HG02610 (cell line): ENCODE results near the gene HNRNPH3.
A peak's percentile ranks its signal among the peaks of the same experiment; 100 is the strongest.
"Not testable (repeated sequence)": the region's sequence is repeated elsewhere in the genome, so short reads cannot be mapped to it uniquely, and the experiment has no call there.

ENCODE experiments used
- ATAC-seq: cut with Tn5 transposase; IDR thresholded peaks from one replicate; pipeline ENCODE4 v1.9.1; 2021; ENCODE audit warnings: mild to moderate bottlenecking, moderate library complexity; ENCODE audit not compliant: unreplicated experiment

The HNRNPH3 gene, protein sequence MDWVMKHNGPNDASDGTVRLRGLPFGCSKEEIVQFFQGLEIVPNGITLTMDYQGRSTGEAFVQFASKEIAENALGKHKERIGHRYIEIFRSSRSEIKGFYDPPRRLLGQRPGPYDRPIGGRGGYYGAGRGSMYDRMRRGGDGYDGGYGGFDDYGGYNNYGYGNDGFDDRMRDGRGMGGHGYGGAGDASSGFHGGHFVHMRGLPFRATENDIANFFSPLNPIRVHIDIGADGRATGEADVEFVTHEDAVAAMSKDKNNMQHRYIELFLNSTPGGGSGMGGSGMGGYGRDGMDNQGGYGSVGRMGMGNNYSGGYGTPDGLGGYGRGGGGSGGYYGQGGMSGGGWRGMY

DNA sequence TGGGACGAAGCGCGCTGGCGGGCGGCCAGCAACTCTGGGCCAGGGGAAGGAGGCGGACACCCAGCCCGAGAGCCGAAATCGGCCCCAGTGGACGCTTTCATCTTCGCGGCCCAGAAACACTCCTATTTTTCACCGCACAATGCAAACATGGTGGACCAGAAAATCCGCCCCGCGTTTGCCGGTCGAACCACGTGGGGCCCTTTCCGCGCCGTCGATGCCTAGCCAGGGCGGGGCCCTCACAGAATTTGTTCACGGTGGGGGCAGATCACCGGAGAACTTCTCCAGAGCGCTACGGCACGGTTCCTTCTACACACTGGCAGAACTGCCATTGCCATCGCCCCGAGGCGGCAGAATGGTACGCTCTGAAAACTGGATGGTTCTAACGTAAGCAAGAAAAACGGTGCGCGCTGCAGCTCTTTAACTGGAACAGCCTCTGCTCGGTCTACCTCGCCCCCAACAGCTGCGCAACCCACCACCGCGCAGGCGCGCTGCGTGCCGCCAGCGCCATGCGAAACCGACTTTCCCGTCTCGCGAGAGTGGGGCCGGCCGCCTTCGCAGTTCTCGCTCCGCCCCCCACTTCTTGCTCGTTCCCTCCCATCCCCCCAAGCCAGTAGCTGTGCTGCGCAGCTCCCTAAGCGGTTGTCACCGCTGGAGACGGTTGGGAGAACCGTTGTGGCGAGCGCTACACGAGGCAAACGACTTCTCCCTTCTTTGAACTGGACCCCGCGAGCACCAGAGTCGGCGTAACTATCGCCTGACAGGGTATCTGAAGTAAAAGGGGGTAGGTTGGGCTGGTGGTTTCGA is at the start of gene HNRNPH3:
HNRNPH3 (plus strand) TSS at position 610 of the 804 bp plus-strand sequence. CDS start 5,158 bp downstream, outside the sequence.
- peak; percentile 82 for ATAC-seq

DNA sequence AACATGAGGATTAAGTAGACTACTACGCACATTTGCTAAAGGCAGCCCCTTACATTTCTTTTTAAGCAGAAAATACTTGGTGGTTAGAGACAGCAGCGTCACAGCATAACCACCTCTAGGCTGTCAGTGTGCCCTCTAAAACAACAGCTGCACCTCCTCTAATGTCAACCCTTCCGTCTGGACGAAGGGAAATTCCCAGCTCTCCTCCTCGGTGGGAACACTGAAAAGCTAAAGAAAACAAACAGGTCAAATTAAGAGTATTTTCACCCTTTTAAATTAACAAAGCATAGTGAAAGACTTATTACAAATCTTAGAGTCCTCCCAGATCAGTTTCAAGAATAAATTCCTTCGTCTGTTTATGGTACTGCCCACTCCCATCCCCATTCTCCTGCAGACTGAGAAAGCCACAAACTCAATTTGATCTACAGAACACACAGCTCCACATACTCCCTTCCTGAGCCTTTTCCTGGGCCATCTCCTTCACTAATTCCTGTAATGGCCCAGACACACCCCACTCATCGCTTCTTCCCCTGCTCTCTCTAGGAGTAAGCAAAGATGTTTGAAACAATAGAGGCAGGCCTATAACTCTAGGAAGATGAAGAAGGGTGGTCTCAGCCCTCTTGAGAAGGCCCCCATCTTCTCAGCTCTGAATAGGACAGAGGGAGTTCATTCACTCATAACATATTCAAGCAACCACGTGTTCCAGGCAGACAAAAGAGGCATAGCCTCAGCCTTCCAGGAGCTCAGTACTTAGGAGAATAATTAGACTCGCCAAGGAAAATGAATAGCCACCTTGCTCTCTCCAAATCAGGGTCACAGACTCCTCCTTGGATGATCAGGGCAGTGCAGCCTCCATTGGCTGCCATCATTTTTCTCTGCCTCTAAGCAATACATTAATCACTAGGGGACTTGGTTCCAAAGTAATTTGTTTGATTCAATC is 47.5 kb upstream of the HNRNPH3 start:
- no peak for ATAC-seq

DNA sequence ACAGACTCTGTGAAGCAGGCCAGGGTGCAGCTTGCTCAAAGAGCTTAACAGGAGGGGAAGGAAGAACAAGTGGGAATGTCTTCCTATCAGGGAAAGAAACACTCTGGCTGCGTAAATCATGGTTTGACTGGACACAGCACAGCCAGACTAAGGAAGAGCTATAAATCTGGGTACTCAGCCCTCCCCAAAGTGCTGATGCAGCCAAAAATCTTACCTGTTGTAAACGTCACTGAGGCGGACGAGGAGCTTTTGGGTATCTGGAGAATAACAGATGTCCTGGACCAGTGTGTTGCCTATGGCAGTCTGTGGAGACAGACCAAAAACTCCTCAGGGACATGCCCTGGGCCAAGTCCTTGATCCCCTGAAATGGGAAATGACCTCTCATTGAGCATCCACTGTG is 43.1 kb upstream of the HNRNPH3 start:
- ATAC-seq = no peak

DNA sequence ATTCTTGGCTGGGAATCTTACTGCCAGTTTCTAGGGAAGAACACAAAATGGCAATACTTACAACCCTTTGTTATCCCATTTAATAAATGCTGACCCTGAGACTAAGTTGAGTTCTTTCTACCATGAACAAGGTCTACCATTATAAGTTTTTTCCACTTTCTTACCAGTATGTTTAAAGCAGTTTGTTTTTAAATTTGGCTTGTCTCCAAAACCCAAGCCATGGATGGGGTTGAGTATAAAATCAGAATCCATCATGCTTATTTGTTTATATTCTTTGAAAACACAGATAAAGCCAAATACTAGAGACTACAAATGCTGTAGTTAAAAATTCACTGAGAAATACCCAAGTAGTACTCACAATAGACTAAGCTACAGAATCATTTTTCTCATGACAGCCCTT is 41.1 kb upstream of the HNRNPH3 start:
- no peak for ATAC-seq

DNA sequence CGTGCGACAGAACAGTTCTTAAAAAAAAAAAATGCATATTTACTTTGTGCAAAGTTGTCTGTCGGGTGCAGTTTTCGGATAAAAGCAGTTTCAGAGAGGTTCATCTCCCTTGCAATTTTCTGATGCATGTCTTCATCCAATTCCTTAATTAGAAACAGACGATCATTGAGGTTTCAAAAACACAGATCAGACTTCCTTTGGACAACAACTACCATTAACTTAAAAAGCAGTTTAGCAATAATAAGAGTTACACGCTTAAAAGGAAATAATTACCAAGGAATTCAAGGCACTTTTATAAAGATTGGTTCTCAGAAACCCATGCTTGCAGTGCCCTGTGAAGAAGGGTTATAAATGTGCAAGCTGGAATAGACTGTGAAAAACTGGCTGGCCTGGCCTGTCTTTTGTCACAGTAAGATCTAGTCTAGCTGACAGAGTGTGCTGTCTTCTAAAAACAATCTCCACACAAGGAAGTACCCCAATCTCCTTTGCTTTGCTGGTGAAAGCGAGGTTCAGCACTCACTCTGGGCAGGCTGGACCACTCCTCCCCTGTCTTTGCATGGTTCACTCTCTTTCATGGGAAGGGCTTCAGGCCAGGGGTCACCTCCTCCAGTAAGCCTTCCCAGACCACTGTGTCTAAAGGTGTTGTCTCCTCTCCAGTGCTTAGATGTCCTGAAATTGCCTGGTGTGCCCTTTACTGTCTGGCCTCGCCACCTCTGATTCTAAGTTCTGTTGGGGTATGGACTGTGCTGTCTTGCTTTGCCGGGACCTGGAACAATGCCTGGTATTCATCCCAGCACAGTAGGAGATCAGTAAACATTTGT is 34.8 kb upstream of the HNRNPH3 start:
- ATAC-seq = no peak

DNA sequence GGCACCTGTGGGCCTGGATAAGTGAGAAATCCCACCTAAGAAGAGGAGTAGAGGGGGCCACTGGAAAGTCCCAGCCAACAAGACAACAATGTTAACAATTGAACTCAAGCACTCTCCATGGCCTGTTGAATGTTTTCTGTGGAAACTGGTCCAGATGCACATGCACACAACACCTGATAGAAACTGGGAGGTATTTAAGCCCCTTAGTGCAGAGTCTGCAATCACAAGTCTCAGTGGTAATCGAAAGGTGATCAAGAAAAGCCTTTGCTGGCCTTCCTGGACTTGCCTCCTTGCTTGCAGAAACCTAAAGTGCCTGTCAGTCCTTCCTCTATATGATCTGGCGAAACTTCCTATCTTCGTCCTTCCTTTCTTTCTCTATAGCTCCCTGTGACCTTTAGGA is 30.6 kb upstream of the HNRNPH3 start:
- ATAC-seq = no peak

DNA sequence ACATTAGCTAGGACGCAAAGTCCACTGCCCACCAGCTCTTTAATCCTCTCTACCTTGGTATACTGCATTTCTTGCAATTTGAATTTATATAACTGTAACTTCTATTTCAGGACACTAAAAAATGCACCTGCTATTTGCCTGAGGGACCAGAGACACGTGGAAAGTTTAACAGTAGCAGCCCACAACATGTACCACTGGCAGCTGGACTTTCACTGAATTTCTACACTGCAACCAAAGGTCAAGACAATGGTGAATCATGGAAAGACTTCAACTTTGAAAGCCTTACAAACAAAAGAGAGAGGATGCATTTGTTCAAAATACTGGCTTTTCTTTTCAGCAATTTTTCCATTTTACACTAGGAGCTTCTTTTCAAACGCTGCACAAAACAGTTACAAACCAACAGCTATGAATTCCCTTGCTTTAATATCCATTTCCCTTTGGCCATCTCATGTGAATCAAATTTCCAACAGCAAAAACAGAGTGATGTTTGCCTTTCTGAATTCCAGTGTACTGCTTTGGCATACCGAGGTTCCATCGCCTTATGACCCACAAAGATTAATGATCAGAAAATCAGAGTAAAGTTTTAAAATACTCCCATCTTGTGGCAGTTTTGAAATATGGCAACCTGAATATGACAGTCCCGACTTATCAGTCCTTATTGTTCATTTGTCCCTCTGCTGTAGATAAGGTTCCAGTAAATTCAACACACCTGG is 29.9 kb upstream of the HNRNPH3 start:
- ATAC-seq = peak; percentile 69

DNA sequence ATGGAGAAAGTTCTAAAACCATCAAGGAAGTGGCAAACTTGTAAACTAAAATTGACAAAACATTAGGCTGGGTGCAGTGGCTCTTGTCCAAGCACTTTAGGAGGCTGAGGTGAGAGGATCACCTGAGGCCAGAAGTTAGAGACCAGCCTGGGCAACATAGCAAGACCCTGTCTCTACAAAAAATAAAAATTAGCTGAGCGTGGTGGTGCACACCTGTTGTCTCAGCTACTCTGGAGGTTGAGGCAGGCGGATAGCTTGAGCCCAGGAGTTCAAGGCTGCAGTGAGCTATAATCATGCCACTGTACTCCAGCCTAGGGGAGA is 29.4 kb upstream of the HNRNPH3 start:
- peak; percentile 5 for ATAC-seq

DNA sequence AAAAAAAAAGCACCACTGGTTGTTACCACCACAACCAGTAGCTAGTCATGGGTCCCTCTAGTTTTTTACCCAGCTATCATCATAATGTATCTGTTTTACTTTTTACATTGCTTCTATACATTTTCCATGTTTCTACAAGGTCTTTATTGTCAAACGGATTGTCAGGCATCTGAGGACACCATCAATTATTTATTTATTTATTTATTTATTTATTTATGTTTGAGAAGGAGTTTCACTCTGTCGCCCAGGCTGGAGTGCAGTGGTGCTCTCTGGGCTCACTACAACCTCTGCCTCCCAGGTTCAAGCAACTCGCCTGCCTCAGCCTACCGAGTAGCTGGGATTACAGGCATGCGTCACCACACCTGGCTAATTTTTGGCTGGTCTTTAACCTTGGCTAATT is 29.0 kb upstream of the HNRNPH3 start:
- no peak for ATAC-seq

DNA sequence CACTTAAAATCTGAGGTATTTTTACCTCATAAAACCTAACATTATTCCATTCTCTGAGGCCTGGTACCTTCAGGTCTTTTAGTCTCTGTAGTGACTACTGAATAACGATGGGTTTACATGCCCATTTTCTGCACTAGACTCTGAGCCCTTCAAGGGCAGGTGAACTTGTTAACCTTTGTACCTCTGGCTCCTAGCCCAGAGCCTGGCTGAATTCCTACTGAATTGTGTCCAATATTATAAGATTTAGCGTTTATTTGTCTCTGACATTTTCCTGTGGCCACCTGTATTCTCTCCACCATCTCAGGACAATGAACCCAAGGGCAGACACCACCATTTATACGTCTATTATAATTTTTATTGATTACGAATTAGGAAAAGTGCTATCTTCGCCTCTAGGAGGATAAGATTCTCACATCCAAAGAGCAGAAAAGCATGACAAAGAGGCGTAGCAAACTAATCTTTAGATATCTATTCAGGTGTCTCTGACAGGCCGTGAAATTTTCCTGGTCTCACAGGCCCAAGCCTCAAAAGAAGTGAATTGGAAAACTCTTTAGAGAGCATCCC is 27.9 kb upstream of the HNRNPH3 start:
- no peak for ATAC-seq

DNA sequence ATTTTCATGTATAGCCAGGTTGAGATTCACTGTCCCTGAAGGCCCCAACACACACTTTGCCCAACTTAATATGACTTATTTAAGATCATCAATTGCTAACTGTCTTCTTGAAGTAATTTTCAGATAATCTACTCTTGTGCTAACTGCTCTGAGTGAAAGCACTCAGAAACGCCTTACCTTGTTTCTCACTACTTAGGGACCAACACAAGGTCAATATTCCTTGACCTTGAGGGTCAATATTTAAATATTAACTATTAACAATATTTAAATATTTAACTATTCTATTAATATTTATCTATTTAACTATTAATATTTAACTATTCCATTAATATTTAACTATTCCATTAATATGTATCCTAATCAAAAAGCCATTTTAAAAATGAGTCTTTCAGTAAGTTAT is 26.0 kb upstream of the HNRNPH3 start:
- ATAC-seq = no peak

DNA sequence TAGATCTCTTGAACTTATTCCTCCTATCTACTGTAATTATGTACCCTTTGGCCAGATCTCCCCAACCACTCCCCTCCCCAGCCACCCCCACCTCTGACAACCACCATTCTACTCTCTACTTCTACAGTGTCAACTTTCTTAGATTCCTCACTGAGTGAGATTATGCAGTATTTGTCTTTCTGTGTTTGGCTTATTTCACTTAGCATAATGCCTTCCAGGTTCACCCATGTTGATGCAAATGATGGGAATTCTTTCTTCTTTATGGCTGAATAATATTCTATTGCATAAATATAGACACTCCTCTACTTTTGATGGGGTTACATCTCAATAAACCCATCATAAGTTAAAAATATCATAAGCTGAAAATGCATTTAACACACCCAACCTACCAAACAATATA is 21.3 kb upstream of the HNRNPH3 start:
- ATAC-seq = no peak

DNA sequence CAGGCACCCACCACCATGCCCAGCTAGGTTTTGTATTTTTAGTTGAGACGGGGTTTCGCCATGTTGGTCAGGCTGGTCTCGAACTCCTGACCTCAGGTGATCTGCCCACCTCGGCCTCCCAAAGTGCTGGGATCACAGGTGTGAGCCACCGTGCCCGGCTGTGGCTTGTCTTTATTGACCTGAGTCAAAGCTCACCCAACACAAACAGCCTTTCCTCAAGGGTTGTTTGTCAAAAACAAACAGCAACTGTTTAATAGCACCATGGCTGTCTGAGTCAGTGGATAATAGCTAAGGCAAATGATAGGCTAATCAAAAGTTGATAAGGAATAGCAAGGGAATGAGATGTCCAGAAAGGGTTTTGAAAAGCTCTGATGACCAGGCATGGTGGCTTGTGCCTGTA is 16.9 kb upstream of the HNRNPH3 start:
- not testable (repeated sequence) for ATAC-seq

DNA sequence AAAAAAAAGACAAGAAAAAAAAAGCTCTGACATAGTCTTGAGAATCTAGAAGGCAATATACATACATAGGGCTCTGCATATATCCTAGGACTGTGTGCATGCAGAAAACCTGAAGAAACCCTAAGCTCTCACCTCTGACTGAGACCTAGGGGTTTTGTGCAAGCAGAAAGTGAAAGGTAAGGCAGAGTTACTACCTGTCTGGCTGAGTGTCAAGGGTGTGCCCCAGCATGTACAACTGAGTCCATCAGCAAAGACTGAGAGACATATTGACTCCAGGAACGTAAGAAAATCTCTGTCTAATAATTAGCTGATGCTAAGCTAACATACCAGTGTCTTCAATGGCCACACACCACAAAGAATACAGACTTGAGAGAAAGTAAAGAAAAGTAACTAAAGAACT is 16.3 kb upstream of the HNRNPH3 start:
- ATAC-seq = no peak

DNA sequence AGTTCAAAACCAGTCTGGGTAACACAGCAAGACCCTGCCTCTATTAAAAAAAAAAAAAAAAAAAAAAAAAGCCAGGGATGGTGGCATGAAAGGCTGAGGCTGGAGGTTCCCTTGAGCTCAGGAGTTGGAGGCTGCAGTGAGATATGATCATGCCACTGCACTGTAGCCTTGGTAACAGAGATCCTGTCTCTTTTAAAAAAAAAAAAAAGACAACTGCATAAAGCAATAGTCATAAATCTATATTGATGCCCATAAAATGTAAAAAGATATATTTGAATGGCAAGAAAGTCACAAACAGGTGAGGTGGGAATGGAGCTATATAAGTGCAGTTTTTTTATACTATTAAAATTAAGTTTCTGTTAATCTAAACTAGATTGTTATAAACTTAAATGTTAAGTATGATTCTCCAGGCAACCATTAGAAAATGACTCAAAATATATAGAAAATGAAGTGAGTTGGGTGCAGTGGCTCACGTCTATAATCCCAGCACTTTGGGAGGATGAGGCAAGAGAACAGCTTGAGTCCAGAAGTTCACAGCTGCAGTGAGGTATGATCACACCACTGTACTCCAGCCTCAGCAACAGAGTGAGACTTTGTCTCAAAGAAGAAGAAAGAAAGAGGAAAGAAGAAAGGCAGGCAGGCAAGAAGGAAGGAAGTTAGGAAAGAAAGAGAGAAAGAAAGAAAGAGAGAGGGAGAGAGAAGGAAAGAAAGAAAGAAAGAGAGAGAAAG is 13.4 kb upstream of the HNRNPH3 start:
- ATAC-seq = no peak

DNA sequence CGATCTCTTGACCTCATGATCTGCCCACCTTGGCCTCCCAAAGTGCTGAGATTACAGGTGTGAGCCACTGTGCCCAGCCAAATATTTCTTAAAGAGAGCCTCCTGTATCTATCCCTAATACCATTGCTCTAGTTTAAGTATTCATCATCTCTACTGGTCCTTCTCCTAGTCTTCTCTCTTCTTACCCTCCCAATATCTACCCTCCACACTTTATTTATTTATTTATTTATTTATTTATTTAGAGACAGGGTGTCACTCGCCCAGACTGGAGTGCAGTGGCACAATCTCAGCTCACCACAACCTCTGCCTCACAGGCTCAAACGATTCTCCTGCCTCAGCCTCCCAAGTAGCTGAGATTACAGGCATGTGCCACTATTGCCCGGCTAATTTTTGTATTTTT is 7.5 kb upstream of the HNRNPH3 start:
- ATAC-seq = not testable (repeated sequence)

DNA sequence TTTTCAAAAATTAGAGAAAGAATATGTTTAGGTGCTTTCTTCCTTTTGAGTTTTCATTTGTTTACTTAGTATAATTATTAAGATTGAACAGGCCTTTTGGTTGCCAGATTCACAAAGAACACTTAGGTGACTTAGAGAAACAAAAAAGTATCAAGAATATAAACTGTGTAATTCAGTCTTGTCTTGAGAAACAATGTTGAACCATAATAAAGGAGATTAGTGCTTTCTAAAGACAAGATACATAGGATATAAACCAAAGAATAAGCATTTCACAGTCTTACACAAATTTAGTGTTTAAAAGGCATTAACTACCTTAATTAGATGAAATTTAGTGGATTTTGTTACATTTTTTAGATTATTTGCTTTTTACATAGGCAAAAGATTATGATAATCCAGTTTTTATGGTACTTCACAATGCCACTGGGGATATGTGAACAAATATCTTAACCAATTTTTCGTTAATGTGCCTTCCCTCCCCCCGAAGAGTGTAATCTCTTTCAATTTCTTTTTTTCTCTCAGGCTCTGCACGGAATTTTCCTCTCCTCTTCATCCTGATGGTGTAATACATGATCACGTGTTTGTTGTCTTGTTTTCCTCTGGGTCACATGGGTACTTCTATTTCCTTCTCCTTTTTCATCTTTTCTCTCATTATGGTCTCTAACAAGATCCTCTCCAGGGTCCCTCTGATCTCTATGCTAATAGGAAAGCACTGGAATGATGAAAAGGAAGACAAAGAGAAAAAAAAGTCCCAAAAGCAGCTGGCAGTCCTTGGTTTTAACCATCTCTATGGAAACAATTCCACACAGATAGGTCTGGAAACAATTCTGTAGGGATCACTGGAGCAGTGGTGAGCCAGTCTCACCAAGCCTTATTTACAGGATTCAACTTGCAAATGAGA is 3.7 kb upstream of the HNRNPH3 start:
- no peak for ATAC-seq

DNA sequence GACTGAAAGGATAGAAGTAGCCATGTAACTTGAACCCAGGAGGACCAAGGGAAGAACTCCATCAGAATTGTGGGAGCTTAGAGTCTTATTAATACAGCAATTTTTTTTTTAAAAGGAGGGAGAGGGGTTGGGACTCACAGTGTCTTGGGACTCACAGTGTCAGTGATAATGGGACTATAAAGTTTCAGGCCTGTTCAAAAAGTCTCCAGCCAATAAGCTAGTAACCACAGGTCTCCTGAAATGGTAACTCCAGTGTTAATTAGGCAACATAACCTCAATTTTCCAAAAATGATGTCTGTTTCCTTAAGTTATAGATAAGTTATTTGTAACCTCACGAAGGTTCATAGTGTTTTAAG is 2.4 kb upstream of the HNRNPH3 start:
- ATAC-seq = no peak
